HCT116 (cell line): ENCODE results near the gene MTHFD1L. TPM values are rescaled to one million over a fixed set of nuclear protein-coding genes. Genes with fewer than 3 reads are reported as not detected.

Experiments used
- ATAC-seq: fragments of 200-7000 bp; cut with Tn5 transposase; 2 replicates; pipeline ENCODE4 v1.9.1; 2020; ENCODE audit warnings: mild to moderate bottlenecking, moderate library complexity
- BruUV-seq: library from RNA; stranded (reverse); fragments of 400-500 nt; replicated peaks from 2 replicates; lab custom pipeline; 2021; lab: Mats Ljungman, UMichigan
- CTCF ChIA-PET: fragments of 300-600 bp; sonication (Branson Sonifier 250); formaldehyde crosslinking; loops from one replicate; lab custom pipeline; 2021; ENCODE audit warnings: antibody characterized with exemption; lab: Charles Lee
- POLR2A ChIA-PET: fragments of 300-600, 350-600 bp; sonication (Branson Sonifier 250); formaldehyde crosslinking; loops from one replicate; lab custom pipeline; 2021; ENCODE audit warnings: antibody characterized with exemption; lab: Charles Lee
- RAD21 ChIA-PET, 2 experiments: fragments of 300-600 bp; sonication (Branson Sonifier 250); formaldehyde crosslinking; loops; one replicate each; lab custom pipeline; 2023; ENCODE audit warnings: low total read pairs in 2 of 2; ENCODE audit not compliant: uncharacterized antibody in 2 of 2, unreplicated experiment in 2 of 2, low non-redundant PET in 1 of 2; lab: Charles Lee
- DNase-seq: peaks from one replicate; pipeline ENCODE4 v3.0.0-alpha.2; 2010; ENCODE audit warnings: low read depth, low spot score
- H2AFZ ChIP-seq: fragments of 200-600 bp; shearing (Covaris generic), sonication (generic); 2 replicates; pipeline ENCODE4 v1.6.1; 2017; ENCODE audit warnings: low read depth, mixed run types, mixed read lengths, antibody characterized with exemption, low read length; ENCODE audit not compliant: poor library complexity, severe bottlenecking
- H3K27ac ChIP-seq: 2 replicates; pipeline ENCODE4 v1.5.1; 2012; ENCODE audit warnings: low read depth, low read length
- H3K27me3 ChIP-seq: fragments of 200-600 bp; sonication (generic); 2 replicates; pipeline ENCODE4 v1.6.1; 2016; ENCODE audit warnings: mixed run types, low read length, mixed read lengths; ENCODE audit not compliant: insufficient read depth
- H3K36me3 ChIP-seq, 2 experiments: fragments of 200-500 bp in 1 of 2; fragments of 200-600 bp in 1 of 2; sonication (Bioruptor generic) in 1 of 2; sonication (generic) in 1 of 2; 2 replicates each; pipeline versions ENCODE4 v1.5.1 to v1.6.1; 2014 to 2016; ENCODE audit warnings: low read length in 2 of 2, inconsistent platforms in 1 of 2, mixed read lengths in 1 of 2, mixed run types in 1 of 2; ENCODE audit not compliant: insufficient read depth in 2 of 2, control insufficient read depth in 1 of 2
- H3K4me1 ChIP-seq, 2 experiments: fragments of 200-600 bp in 1 of 2; sonication (generic) in 1 of 2; 2 replicates each; pipeline versions ENCODE4 v1.5.1 to v1.6.1; 2012 to 2017; ENCODE audit warnings: low read length in 2 of 2, inconsistent platforms in 1 of 2, mild to moderate bottlenecking in 1 of 2, mixed read lengths in 1 of 2, mixed run types in 1 of 2, moderate library complexity in 1 of 2; ENCODE audit not compliant: insufficient read depth in 2 of 2, control insufficient read depth in 1 of 2
- H3K4me2 ChIP-seq: fragments of 200-600 bp; sonication (generic); 2 replicates; pipeline ENCODE4 v1.6.1; 2017; ENCODE audit warnings: mixed run types, low read length, mixed read lengths
- H3K4me3 ChIP-seq, 2 experiments: fragments of 200-600 bp in 1 of 2; sonication (generic) in 1 of 2; replicated peaks in 1 of 2; 2 replicates each; pipeline ENCODE4 v1.5.1; 2011 to 2016; ENCODE audit warnings: low read length in 2 of 2, control low read depth in 1 of 2, low read depth in 1 of 2, mild to moderate bottlenecking in 1 of 2, mixed read lengths in 1 of 2, mixed run types in 1 of 2
- H3K79me2 ChIP-seq: fragments of 200-600 bp; sonication (generic); 2 replicates; pipeline ENCODE4 v1.6.1; 2017; ENCODE audit warnings: mild to moderate bottlenecking, mixed run types, low read length, moderate library complexity, mixed read lengths; ENCODE audit not compliant: insufficient read depth
- H3K9ac ChIP-seq: fragments of 200-600 bp; sonication (generic); 2 replicates; pipeline ENCODE4 v1.6.1; 2016; ENCODE audit warnings: low read length, mixed read lengths
- H3K9me2 ChIP-seq: fragments of 200-600 bp; sonication (generic), shearing (Covaris generic); 2 replicates; pipeline ENCODE4 v1.6.1; 2017; ENCODE audit warnings: mixed run types, mild to moderate bottlenecking, moderate library complexity; ENCODE audit not compliant: insufficient read depth
- H3K9me3 ChIP-seq, 2 experiments: fragments of 200-500 bp in 1 of 2; fragments of 200-600 bp in 1 of 2; sonication (Bioruptor generic) in 1 of 2; sonication (generic) in 1 of 2; 2 replicates each; pipeline ENCODE4 v1.6.1; 2014 to 2017; ENCODE audit warnings: low read length in 2 of 2, mixed read lengths in 2 of 2, inconsistent platforms in 1 of 2, low read depth in 1 of 2, mild to moderate bottlenecking in 1 of 2, mixed run types in 1 of 2, moderate library complexity in 1 of 2; ENCODE audit not compliant: control insufficient read depth in 1 of 2, insufficient read depth in 1 of 2
- H4K20me1 ChIP-seq: fragments of 200-600 bp; sonication (generic), shearing (Covaris generic); 2 replicates; pipeline ENCODE4 v1.6.1; 2017; ENCODE audit warnings: mixed run types, mild to moderate bottlenecking, moderate library complexity; ENCODE audit not compliant: insufficient read depth
- CBX3 ChIP-seq: IDR thresholded peaks from 2 replicates; pipeline ENCODE4 v1.6.1; 2012; ENCODE audit warnings: low read depth
- CEBPB ChIP-seq: IDR thresholded peaks from 2 replicates; pipeline ENCODE4 v1.6.1; 2012; ENCODE audit warnings: low read depth
- CTCF ChIP-seq, 3 experiments: fragments of 200-600 bp in 1 of 3; sonication (generic) in 1 of 3; IDR thresholded peaks in 2 of 3; conservative IDR thresholded peaks in 1 of 3; 2 replicates each; pipeline ENCODE4 v1.5.1; 2012 to 2017; ENCODE audit warnings: low read depth in 2 of 3, low read length in 2 of 3, antibody characterized with exemption in 1 of 3, borderline replicate concordance in 1 of 3, control low read depth in 1 of 3, mild to moderate bottlenecking in 1 of 3, mixed read lengths in 1 of 3, mixed run types in 1 of 3, moderate library complexity in 1 of 3; ENCODE audit not compliant: insufficient read depth in 1 of 3
- EZH2phosphoT487 ChIP-seq: fragments of 200-600 bp; IDR thresholded peaks from 2 replicates; pipeline ENCODE4 v1.6.1; 2018; ENCODE audit warnings: antibody characterized with exemption, borderline replicate concordance
- FOSL1 ChIP-seq: IDR thresholded peaks from 2 replicates; pipeline ENCODE4 v1.6.1; 2012; ENCODE audit warnings: low read depth
- MAX ChIP-seq: IDR thresholded peaks from 2 replicates; pipeline ENCODE4 v1.6.1; 2012
- POLR2A ChIP-seq: IDR thresholded peaks from 2 replicates; pipeline ENCODE4 v1.7.0; 2011; ENCODE audit warnings: borderline replicate concordance; ENCODE audit not compliant: insufficient read depth, insufficient read length; ENCODE audit errors: extremely low read depth
- POLR2AphosphoS5 ChIP-seq: IDR thresholded peaks from 2 replicates; pipeline ENCODE4 v1.6.1; 2011; ENCODE audit warnings: mild to moderate bottlenecking, low read depth, low read length, moderate library complexity
- SP1 ChIP-seq: IDR thresholded peaks from 2 replicates; pipeline ENCODE4 v1.6.1; 2012; ENCODE audit warnings: low read depth
- SRF ChIP-seq: IDR thresholded peaks from 2 replicates; pipeline ENCODE4 v1.6.1; 2012; ENCODE audit warnings: low read depth
- TCF7L2 ChIP-seq: IDR thresholded peaks from 2 replicates; pipeline ENCODE4 v1.7.0; 2011; ENCODE audit warnings: borderline replicate concordance, inconsistent platforms; ENCODE audit not compliant: insufficient read depth, insufficient read length; ENCODE audit errors: extremely low read depth
- YY1 ChIP-seq: IDR thresholded peaks from 2 replicates; pipeline ENCODE4 v1.6.1; 2011; ENCODE audit warnings: low read length, low read depth, moderate library complexity, mild to moderate bottlenecking; ENCODE audit not compliant: insufficient replicate concordance; ENCODE audit errors: extremely low read depth
- ZNF274 ChIP-seq: fragments of 200-500 bp; sonication (Bioruptor generic); IDR thresholded peaks from 2 replicates; pipeline ENCODE4 v1.6.1; 2014; ENCODE audit warnings: mild to moderate bottlenecking, low read depth, low read length, inconsistent platforms
- intact Hi-C: fragments of 100-400 bp; cut with micrococcal nuclease; formaldehyde crosslinking; loops from 2 replicates; pipeline ENCODE4 v1.10.0; 2022
- total RNA-seq: library from RNA; stranded (reverse); gene quantifications from one replicate; pipeline ENCODE4 v1.2.1, GENCODE V29; 2021; ENCODE audit not compliant: unreplicated experiment

MTHFD1L gene
- total RNA-seq, 1 experiment from 2014 or later = 127 TPM

DNA sequence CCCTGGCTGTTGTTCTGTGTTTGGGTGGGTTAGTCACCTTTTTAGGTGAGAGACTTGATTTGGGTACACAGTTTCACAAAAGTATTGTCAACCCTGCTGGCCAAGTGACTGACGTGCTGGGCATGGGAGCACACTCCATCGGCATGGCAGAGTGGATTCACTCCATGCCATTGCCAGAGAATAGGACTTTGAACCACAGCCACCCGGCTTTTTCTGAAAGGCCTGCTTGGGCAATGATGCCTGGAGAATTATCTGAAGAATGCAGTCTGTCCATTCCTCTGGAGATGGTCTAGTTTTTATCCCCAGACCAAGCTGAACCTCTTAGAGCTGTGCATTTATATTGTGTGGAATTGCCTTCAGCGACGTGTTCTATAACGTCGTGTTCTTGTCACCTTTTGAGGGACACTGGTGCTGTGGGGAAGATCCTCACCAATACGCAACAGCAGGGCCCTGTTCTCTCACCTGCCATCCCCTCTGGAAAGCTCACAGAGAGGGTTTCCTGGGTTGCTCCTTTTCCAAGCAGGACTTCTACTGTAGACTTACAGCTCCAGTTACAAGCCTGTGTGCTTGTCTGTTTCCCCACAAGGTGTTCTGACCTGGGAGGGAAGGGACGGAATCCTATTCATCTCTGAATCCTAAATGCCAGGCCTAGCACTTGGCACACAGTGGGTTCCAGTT, 190.9 kb downstream of the MTHFD1L start:
- no peaks in the 10 kb centered on the region for H3K9me2 ChIP-seq
- ATAC-seq (no peak), DNase-seq (no peak)
- BruUV-seq = no TSS peak
- H3K79me2 ChIP-seq = peaks cover 47% of the 10 kb centered on the region
- ChIA-PET POLR2A (interaction anchor here (1.2 to 7.9 kb wide), 3 partner anchors 12 to 269 kb away, joined by 3 to 41 read pairs (median 36); no protein-coding TSS in a partner anchor), CTCF (interaction anchor here (0.7 kb wide), 1 partner anchor 42 kb away, joined by 3 read pairs; no protein-coding TSS in a partner anchor), RAD21 (no interaction called here)
- H3K27ac ChIP-seq = peak overlapping the region; percentile 100
- 0 out of 4 replicates have a peak, but pooled peaks cover 0 to 2% of the 10 kb centered on the region in 2 experiments for H3K36me3 ChIP-seq
- H3K4me3 ChIP-seq = no peak overlapping the region
- no peak for TF ChIP-seq CTCF (IDR thresholded peaks at IDR 0.05 in 2 of 3, conservative IDR thresholded peaks at IDR 0.05 in 1 of 3; ENCODE audit: borderline replicate concordance in 1 of 3, insufficient read depth in 1 of 3, low read depth in 2 of 3, low read length in 2 of 3)
- no peak for TF ChIP-seq EZH2phosphoT487
- TF ChIP-seq FOSL1 = no peak
- no peak for TF ChIP-seq TCF7L2
- TF ChIP-seq CBX3 = no peak
- TF ChIP-seq SRF = no peak
- TF ChIP-seq MAX = no peak
- no peak for TF ChIP-seq POLR2AphosphoS5
- no peak for TF ChIP-seq ZNF274
- no peak for TF ChIP-seq YY1
- TF ChIP-seq CEBPB = no peak
- no peak for TF ChIP-seq POLR2A
- TF ChIP-seq SP1 = no peak
- no peak overlapping the region for H2AFZ ChIP-seq
- H3K9ac ChIP-seq = peak overlapping the region; percentile 41
- peaks cover 77 to 93% of the 10 kb centered on the region in 2 experiments for H3K4me1 ChIP-seq
- intact Hi-C loops = no loop called here
- no peaks in the 10 kb centered on the region for H3K27me3 ChIP-seq
- H3K4me2 ChIP-seq = peak overlapping the region; percentile 8; the same call in 1 of the 2 replicates
- H4K20me1 ChIP-seq = no peaks in the 10 kb centered on the region
- H3K9me3 ChIP-seq = no peaks in the 10 kb centered on the region
